ENCODE data around the gene DNER. TPM values are rescaled to one million over a fixed set of nuclear protein-coding genes. Genes with fewer than 3 reads are reported as not detected.
"Not testable (repeated sequence)": the region's sequence is repeated elsewhere in the genome, so short reads cannot be mapped to it uniquely, and the experiment has no call there.

DNER gene
- total RNA-seq, 1 donor from 2014 or later = 3.3 TPM

GRCh38 chr2:229392196-229392595 is 322.2 kb downstream of the DNER start:
- ATAC-seq = peak; percentile 71
- intact Hi-C loops (cut with DNase I) = no loop called here
- DNase-seq (ENCODE audit: missing footprints) = no peak

- DNase-seq (ENCODE audit: missing footprints) (no peak), ATAC-seq (peak; percentile 47)
- intact Hi-C loops (cut with DNase I) = no loop called here
Measured at GRCh38 chr2:229388731-229389130, 325.6 kb downstream of the DNER start.

- ATAC-seq = peak; percentile 81
- DNase-seq (ENCODE audit: missing footprints) = no peak
- intact Hi-C loops (cut with DNase I) = no loop called here
Measured at GRCh38 chr2:229387866-229388265, 326.5 kb downstream of the DNER start.

- no peak for DNase-seq (ENCODE audit: missing footprints)
- intact Hi-C loops (cut with DNase I) = no loop called here
- no peak for ATAC-seq
Measured at GRCh38 chr2:229380101-229380625, 334.2 kb downstream of the DNER start.

GRCh38 chr2:229378386-229378785 is 336.0 kb downstream of the DNER start:
- no peak for DNase-seq (ENCODE audit: missing footprints)
- no peak for ATAC-seq
- intact Hi-C loops (cut with DNase I) = no loop called here

GRCh38 chr2:229376866-229377265 is 337.5 kb downstream of the DNER start:
- intact Hi-C loops (cut with DNase I) = no loop called here
- ATAC-seq (no peak), DNase-seq (ENCODE audit: missing footprints) (no peak)

GRCh38 chr2:229375251-229375650 is 339.1 kb downstream of the DNER start:
- no peak for ATAC-seq
- intact Hi-C loops (cut with DNase I) = no loop called here
- no peak for DNase-seq (ENCODE audit: missing footprints)

GRCh38 chr2:229373311-229373710 is 341.0 kb downstream of the DNER start:
- DNase-seq (ENCODE audit: missing footprints); ATAC-seq; intact Hi-C loops (cut with DNase I): not testable (repeated sequence)

GRCh38 chr2:229372207-229372606 is 342.1 kb downstream of the DNER start:
- ATAC-seq = peak; percentile 66
- DNase-seq (ENCODE audit: missing footprints) = no peak
- intact Hi-C loops (cut with DNase I) = no loop called here

GRCh38 chr2:229371086-229371485 is 343.3 kb downstream of the DNER start:
- intact Hi-C loops (cut with DNase I) = no loop called here
- DNase-seq (ENCODE audit: missing footprints) (no peak), ATAC-seq (no peak)

- intact Hi-C loops (cut with DNase I) = no loop called here
- ATAC-seq (peak; percentile 51), DNase-seq (ENCODE audit: missing footprints) (no peak)
Measured at GRCh38 chr2:229370509-229370908, 343.8 kb downstream of the DNER start.

- intact Hi-C loops (cut with DNase I) = no loop called here
- DNase-seq (ENCODE audit: missing footprints) = no peak
- no peak for ATAC-seq
Measured at GRCh38 chr2:229363185-229363814, 351.1 kb downstream of the DNER start.

GRCh38 chr2:229350883-229351282 is 363.5 kb downstream of the DNER start:
- intact Hi-C loops (cut with DNase I) = loop anchor here (10.0 kb wide), 1 partner anchor 234 kb away; no protein-coding TSS in a partner anchor
- ATAC-seq (no peak), DNase-seq (ENCODE audit: missing footprints) (no peak)

GRCh38 chr2:229350117-229350805 is 364.1 kb downstream of the DNER start:
- ATAC-seq = no peak
- intact Hi-C loops (cut with DNase I) = loop anchor here (10.0 kb wide), 1 partner anchor 235 kb away; no protein-coding TSS in a partner anchor
- no peak for DNase-seq (ENCODE audit: missing footprints)

GRCh38 chr2:229348128-229348527 is 366.2 kb downstream of the DNER start:
- DNase-seq (ENCODE audit: missing footprints) (no peak), ATAC-seq (peak; percentile 28)
- intact Hi-C loops (cut with DNase I) = no loop called here

- no peak for DNase-seq (ENCODE audit: missing footprints)
- intact Hi-C loops (cut with DNase I) = no loop called here
- no peak for ATAC-seq
Measured at GRCh38 chr2:229346816-229347540, 367.4 kb downstream of the DNER start.

- intact Hi-C loops (cut with DNase I) = no loop called here
- DNase-seq (ENCODE audit: missing footprints) (no peak), ATAC-seq (no peak)
Measured at GRCh38 chr2:229344955-229345354, 369.4 kb downstream of the DNER start.

- DNase-seq (ENCODE audit: missing footprints) (no peak), ATAC-seq (no peak)
- intact Hi-C loops (cut with DNase I) = no loop called here
Measured at GRCh38 chr2:229344151-229344551, 370.2 kb downstream of the DNER start.

GRCh38 chr2:229343661-229344060 is 370.7 kb downstream of the DNER start:
- ATAC-seq = no peak
- no peak for DNase-seq (ENCODE audit: missing footprints)
- intact Hi-C loops (cut with DNase I) = no loop called here

- intact Hi-C loops (cut with DNase I) = no loop called here
- ATAC-seq (no peak), DNase-seq (ENCODE audit: missing footprints) (no peak)
Measured at GRCh38 chr2:229342376-229342775, 372.0 kb downstream of the DNER start.

Measured in Right ventricle myocardium inferior (tissue), 1 donor.